ENCODE measurements around the gene RELA.
"Not testable (repeated sequence)": the region's sequence is repeated elsewhere in the genome, so short reads cannot be mapped to it uniquely, and the experiment has no call there.

The RELA gene

GRCh38 chr11:65662799-65663638 is at the start of gene RELA:
RELA (minus strand) TSS chr11:65662916; CDS start chr11:65662832, 84 bp downstream.
- peak; percentile 94 for DNase-seq (ENCODE audit: low read depth)

GRCh38 chr11:65711785-65712632 is 49.3 kb upstream of the RELA start, which contains the start of gene KAT5:
KAT5 (plus strand) TSS chr11:65712252; CDS start chr11:65712268, 16 bp downstream.
- peak; percentile 99 for DNase-seq (ENCODE audit: low read depth)

GRCh38 chr11:65710421-65710820 is 47.7 kb upstream of the RELA start:
- DNase-seq (ENCODE audit: low read depth) = peak; percentile 41

GRCh38 chr11:65709661-65710060 is 46.9 kb upstream of the RELA start:
- DNase-seq (ENCODE audit: low read depth) = peak; percentile 24

- DNase-seq (ENCODE audit: low read depth) = no peak
These were observed 45.7 kb upstream of the RELA start for GRCh38 chr11:65708451-65708850.

- not testable (repeated sequence) for DNase-seq (ENCODE audit: low read depth)
These were observed 44.3 kb upstream of the RELA start for GRCh38 chr11:65707002-65707401.

GRCh38 chr11:65706303-65706763 is 43.6 kb upstream of the RELA start:
- peak; percentile 58 for DNase-seq (ENCODE audit: low read depth)

GRCh38 chr11:65703846-65704245 is 41.1 kb upstream of the RELA start:
- no peak for DNase-seq (ENCODE audit: low read depth)

GRCh38 chr11:65701686-65702085 is 39.0 kb upstream of the RELA start:
- no peak for DNase-seq (ENCODE audit: low read depth)

- no peak for DNase-seq (ENCODE audit: low read depth)
These were observed 37.7 kb upstream of the RELA start for GRCh38 chr11:65700399-65700798.

- no peak for DNase-seq (ENCODE audit: low read depth)
These were observed 36.6 kb upstream of the RELA start for GRCh38 chr11:65699306-65699705.

GRCh38 chr11:65698205-65698604 is 35.5 kb upstream of the RELA start:
- no peak for DNase-seq (ENCODE audit: low read depth)

- no peak for DNase-seq (ENCODE audit: low read depth)
These were observed 34.3 kb upstream of the RELA start for GRCh38 chr11:65696802-65697552.

GRCh38 chr11:65695459-65696241 is 32.9 kb upstream of the RELA start:
- DNase-seq (ENCODE audit: low read depth) = no peak

- no peak for DNase-seq (ENCODE audit: low read depth)
These were observed 29.7 kb upstream of the RELA start for GRCh38 chr11:65692367-65692766.

- DNase-seq (ENCODE audit: low read depth) = not testable (repeated sequence)
These were observed 29.1 kb upstream of the RELA start for GRCh38 chr11:65691847-65692246.

- DNase-seq (ENCODE audit: low read depth) = no peak
These were observed 23.3 kb upstream of the RELA start for GRCh38 chr11:65685981-65686380.

- DNase-seq (ENCODE audit: low read depth) = not testable (repeated sequence)
These were observed 20.8 kb upstream of the RELA start for GRCh38 chr11:65683480-65683879.

- DNase-seq (ENCODE audit: low read depth) = no peak
These were observed 17.6 kb upstream of the RELA start for GRCh38 chr11:65680192-65680743.

GRCh38 chr11:65672982-65673381 is 10.3 kb upstream of the RELA start:
- no peak for DNase-seq (ENCODE audit: low read depth)
